ENCODE measurements around the gene CYP3A7.
"Not testable (repeated sequence)": the region's sequence is repeated elsewhere in the genome, so short reads cannot be mapped to it uniquely, and the experiment has no call there.

The CYP3A7 gene

DNA sequence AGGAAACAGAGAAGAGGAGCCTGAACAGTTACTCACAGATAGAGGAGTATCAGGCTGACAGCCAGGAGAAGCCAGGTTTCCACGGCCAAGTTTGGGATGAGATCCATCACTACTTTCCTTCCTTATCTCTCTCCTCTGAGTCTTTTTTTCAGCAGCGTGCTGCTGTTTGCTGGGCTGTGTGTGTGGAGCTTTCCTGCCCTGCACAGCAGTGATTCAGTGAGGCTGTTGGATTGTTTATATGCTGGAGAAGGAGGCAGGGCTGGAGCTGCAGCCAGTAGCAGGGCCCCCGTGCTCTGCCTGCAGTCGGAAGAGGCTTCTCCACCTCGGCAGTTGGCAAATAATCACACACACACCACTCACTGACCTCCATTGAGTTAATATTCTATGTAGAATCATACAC is at the start of gene CYP3A7:
TSS of gene CYP3A7 (minus strand) at position 210 of the 400 bp plus-strand sequence. CDS start at position 107, 103 bp downstream.
- Histone ChIP-seq H3K4me1 (ENCODE audit: control insufficient read depth in 5 of 5, insufficient read depth in 5 of 5, low read length in 5 of 5) (peaks cover 0 to under 1% (median 0%) of the 10 kb centered on the region in 5 donors), H3K27me3 (ENCODE audit: control insufficient read depth in 5 of 5, insufficient read depth in 4 of 5, low read length in 5 of 5) (no peaks in the 10 kb centered on the region), H3K9me3 (ENCODE audit: control insufficient read depth in 5 of 5, low read length in 5 of 5) (no peaks in the 10 kb centered on the region), H3K9ac (ENCODE audit: low read length in 5 of 5) (no peak within 1 kb of the TSS), H3K4me3 (ENCODE audit: low read depth in 1 of 5, low read length in 5 of 5) (no peak within 1 kb of the TSS), H3K27ac (ENCODE audit: low read depth, low read length) (no peak within 1 kb of the TSS), H3K36me3 (ENCODE audit: control insufficient read depth in 5 of 5, insufficient read depth in 5 of 5, low read length in 5 of 5) (peaks cover 0 to 9% (median 3%) of the 10 kb centered on the region in 5 donors)

DNA sequence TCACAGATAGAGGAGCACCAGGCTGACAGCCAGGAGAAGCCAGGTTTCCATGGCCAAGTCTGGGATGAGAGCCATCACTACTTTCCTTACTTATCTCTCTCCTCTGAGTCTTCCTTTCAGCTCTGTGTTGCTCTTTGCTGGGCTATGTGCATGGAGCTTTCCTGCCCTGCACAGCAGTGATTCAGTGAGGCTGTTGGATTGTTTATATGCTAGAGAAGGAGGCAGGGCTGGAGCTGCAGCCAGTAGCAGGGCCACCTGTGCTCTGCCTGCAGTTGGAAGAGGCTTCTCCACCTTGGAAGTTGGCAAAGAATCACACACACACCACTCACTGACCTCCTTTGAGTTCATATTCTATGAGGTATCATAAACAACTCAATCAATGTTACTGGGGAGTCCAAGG is 49.0 kb upstream of the CYP3A7 start, which contains the start of gene CYP3A4:
TSS of gene CYP3A4 (minus strand) at position 178 of the 400 bp plus-strand sequence. CDS start at position 75, 103 bp downstream.
- Histone ChIP-seq H3K27me3 (ENCODE audit: control insufficient read depth in 5 of 5, insufficient read depth in 4 of 5, low read length in 5 of 5) (no peaks in the 10 kb centered on the region), H3K27ac (ENCODE audit: low read depth, low read length) (no peak within 1 kb of the TSS), H3K36me3 (ENCODE audit: control insufficient read depth in 5 of 5, insufficient read depth in 5 of 5, low read length in 5 of 5) (no peaks in the 10 kb centered on the region), H3K9ac (ENCODE audit: low read length in 5 of 5) (no peak within 1 kb of the TSS), H3K4me1 (ENCODE audit: control insufficient read depth in 5 of 5, insufficient read depth in 5 of 5, low read length in 5 of 5) (no peaks in the 10 kb centered on the region), H3K4me3 (ENCODE audit: low read depth in 1 of 5, low read length in 5 of 5) (no peak within 1 kb of the TSS), H3K9me3 (ENCODE audit: control insufficient read depth in 5 of 5, low read length in 5 of 5) (no peaks in the 10 kb centered on the region)

DNA sequence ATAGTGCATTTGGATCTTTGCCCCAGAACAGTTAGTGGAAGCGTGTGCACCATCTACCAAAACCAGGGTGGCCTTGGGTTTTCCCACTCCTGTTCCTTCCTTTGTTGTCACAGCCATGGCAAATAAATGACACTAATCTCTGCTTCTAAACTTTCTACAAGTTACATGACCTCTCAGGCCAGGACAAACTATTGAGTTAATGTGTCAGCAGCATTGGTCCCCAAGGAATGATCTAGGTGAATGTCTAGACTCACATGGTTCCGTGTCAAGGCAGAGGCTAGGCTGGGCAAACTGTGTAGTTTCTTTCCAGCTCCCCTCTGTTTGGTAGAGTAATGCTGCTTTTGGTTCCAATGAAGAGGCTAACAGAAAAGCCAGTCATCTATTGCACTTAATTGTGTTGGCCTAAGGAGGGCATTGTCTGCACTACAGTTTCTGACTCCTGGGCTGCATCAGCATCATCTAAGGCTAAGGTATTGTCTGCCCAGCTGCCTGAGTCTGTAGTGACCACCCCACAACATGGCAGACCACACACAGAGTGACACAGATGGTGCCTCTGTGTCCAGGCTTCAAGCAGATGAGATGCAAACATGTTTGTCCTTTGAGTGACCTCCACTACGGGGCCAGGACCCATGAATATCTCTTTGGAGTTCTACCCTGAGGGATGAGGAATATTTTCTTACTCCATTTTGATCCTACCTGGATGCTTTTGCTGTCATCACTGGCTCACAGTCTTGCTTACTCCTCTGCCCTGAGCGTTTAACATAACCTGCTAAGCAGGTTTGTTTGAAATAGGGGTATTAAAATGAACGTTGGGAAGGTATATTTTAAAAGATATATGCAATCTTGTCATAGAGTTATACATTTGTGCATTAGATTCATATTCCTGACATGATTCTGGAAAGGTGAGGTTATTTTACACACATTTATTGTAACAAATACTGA is 47.3 kb upstream of the CYP3A7 start:
- Histone ChIP-seq H3K4me1 (ENCODE audit: control insufficient read depth in 5 of 5, insufficient read depth in 5 of 5, low read length in 5 of 5) (no peaks in the 10 kb centered on the region), H3K27me3 (ENCODE audit: control insufficient read depth in 5 of 5, insufficient read depth in 4 of 5, low read length in 5 of 5) (no peaks in the 10 kb centered on the region), H3K36me3 (ENCODE audit: control insufficient read depth in 5 of 5, insufficient read depth in 5 of 5, low read length in 5 of 5) (no peaks in the 10 kb centered on the region), H3K27ac (ENCODE audit: low read depth, low read length) (no peak overlapping the region), H3K9me3 (ENCODE audit: control insufficient read depth in 5 of 5, low read length in 5 of 5) (no peaks in the 10 kb centered on the region), H3K4me3 (ENCODE audit: low read depth in 1 of 5, low read length in 5 of 5) (no peak overlapping the region), H3K9ac (ENCODE audit: low read length in 5 of 5) (no peak overlapping the region)

DNA sequence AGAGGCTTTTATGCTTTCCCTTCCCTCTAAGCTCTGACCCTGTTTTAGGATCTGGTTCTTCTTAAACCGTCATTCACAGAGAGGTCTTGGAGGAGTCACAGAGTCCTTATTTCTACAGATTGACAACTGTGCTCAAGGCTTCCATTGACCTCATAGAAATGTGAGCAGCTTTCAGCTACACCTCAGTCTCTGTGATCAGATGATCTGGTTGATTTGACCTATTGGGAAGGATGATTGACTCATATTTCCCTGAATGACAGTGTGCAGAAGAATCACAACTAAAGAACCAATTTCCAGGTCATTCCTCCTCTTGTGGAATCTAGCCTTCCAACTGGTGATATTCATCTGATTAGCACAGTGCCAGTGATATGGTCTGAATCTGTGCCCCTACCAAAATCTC is 45.6 kb upstream of the CYP3A7 start:
- Histone ChIP-seq H3K27me3 (ENCODE audit: control insufficient read depth in 5 of 5, insufficient read depth in 4 of 5, low read length in 5 of 5) (no peaks in the 10 kb centered on the region), H3K4me3 (ENCODE audit: low read depth in 1 of 5, low read length in 5 of 5) (no peak overlapping the region), H3K36me3 (ENCODE audit: control insufficient read depth in 5 of 5, insufficient read depth in 5 of 5, low read length in 5 of 5) (no peaks in the 10 kb centered on the region), H3K27ac (ENCODE audit: low read depth, low read length) (no peak overlapping the region), H3K9me3 (ENCODE audit: control insufficient read depth in 5 of 5, low read length in 5 of 5) (no peaks in the 10 kb centered on the region), H3K4me1 (ENCODE audit: control insufficient read depth in 5 of 5, insufficient read depth in 5 of 5, low read length in 5 of 5) (no peaks in the 10 kb centered on the region), H3K9ac (ENCODE audit: low read length in 5 of 5) (no peak overlapping the region)

- Histone ChIP-seq H3K4me1 (ENCODE audit: control insufficient read depth in 5 of 5, insufficient read depth in 5 of 5, low read length in 5 of 5) (no peaks in the 10 kb centered on the region), H3K4me3 (ENCODE audit: low read depth in 1 of 5, low read length in 5 of 5) (no peak overlapping the region), H3K9ac (ENCODE audit: low read length in 5 of 5) (no peak overlapping the region), H3K27me3 (ENCODE audit: control insufficient read depth in 5 of 5, insufficient read depth in 4 of 5, low read length in 5 of 5) (no peaks in the 10 kb centered on the region), H3K27ac (ENCODE audit: low read depth, low read length) (no peak overlapping the region), H3K36me3 (ENCODE audit: control insufficient read depth in 5 of 5, insufficient read depth in 5 of 5, low read length in 5 of 5) (no peaks in the 10 kb centered on the region), H3K9me3 (ENCODE audit: control insufficient read depth in 5 of 5, low read length in 5 of 5) (no peaks in the 10 kb centered on the region)
Observed at GRCh38 chr7:99779949-99780348, 45.0 kb upstream of the CYP3A7 start.

DNA sequence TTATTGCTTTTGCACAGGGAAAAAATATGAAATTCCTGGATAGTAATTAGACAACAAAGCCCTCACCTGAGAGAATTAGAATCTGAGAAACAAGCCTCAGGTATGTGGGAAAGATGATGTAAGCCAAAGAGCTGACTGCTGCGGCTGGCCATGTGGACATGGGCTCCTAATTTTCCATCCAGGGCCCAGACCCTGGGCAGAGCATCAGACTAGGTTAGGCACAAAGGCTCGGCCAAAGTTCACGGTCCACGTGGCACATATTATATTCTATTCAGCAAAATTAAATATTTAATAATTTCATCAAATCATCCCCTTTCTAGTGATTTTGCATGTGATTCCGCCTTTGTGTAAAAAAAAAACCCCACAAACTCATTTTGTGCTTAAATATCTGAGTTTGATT is 43.9 kb upstream of the CYP3A7 start:
- Histone ChIP-seq H3K27me3 (ENCODE audit: control insufficient read depth in 5 of 5, insufficient read depth in 4 of 5, low read length in 5 of 5) (no peaks in the 10 kb centered on the region), H3K9me3 (ENCODE audit: control insufficient read depth in 5 of 5, low read length in 5 of 5) (no peaks in the 10 kb centered on the region), H3K4me3 (ENCODE audit: low read depth in 1 of 5, low read length in 5 of 5) (no peak overlapping the region), H3K9ac (ENCODE audit: low read length in 5 of 5) (no peak overlapping the region), H3K36me3 (ENCODE audit: control insufficient read depth in 5 of 5, insufficient read depth in 5 of 5, low read length in 5 of 5) (no peaks in the 10 kb centered on the region), H3K27ac (ENCODE audit: low read depth, low read length) (no peak overlapping the region), H3K4me1 (ENCODE audit: control insufficient read depth in 5 of 5, insufficient read depth in 5 of 5, low read length in 5 of 5) (no peaks in the 10 kb centered on the region)

DNA sequence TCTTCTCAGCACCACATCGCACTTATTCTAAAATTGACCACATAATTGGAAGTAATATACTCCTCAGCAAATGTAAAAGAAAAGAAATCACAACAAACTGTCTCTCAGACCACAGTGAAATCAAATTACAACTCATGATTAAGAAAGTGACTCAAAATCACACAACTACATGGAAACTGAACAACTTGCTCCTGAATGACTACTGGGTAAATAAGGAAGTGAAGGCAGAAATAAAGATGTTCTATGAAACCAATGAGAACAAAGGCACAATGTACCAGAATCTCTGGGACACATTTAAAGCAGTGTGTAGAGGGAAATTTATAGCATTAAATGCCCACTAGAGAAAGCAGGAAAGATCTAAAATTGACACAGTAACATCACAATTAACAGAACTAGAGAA is 38.4 kb upstream of the CYP3A7 start:
- H3K27me3 ChIP-seq (ENCODE audit: control insufficient read depth in 5 of 5, insufficient read depth in 4 of 5, low read length in 5 of 5); H3K36me3 ChIP-seq (ENCODE audit: control insufficient read depth in 5 of 5, insufficient read depth in 5 of 5, low read length in 5 of 5); H3K4me3 ChIP-seq (ENCODE audit: low read depth in 1 of 5, low read length in 5 of 5); H3K4me1 ChIP-seq (ENCODE audit: control insufficient read depth in 5 of 5, insufficient read depth in 5 of 5, low read length in 5 of 5); H3K27ac ChIP-seq (ENCODE audit: low read depth, low read length); H3K9ac ChIP-seq (ENCODE audit: low read length in 5 of 5); H3K9me3 ChIP-seq (ENCODE audit: control insufficient read depth in 5 of 5, low read length in 5 of 5): not testable (repeated sequence)

- no peak overlapping the region for H3K4me3 ChIP-seq (ENCODE audit: low read depth in 1 of 5, low read length in 5 of 5)
- no peak overlapping the region for H3K27ac ChIP-seq (ENCODE audit: low read depth, low read length)
- H3K36me3 ChIP-seq (ENCODE audit: control insufficient read depth in 5 of 5, insufficient read depth in 5 of 5, low read length in 5 of 5) = no peaks in the 10 kb centered on the region
- no peaks in the 10 kb centered on the region for H3K27me3 ChIP-seq (ENCODE audit: control insufficient read depth in 5 of 5, insufficient read depth in 4 of 5, low read length in 5 of 5)
- no peaks in the 10 kb centered on the region for H3K4me1 ChIP-seq (ENCODE audit: control insufficient read depth in 5 of 5, insufficient read depth in 5 of 5, low read length in 5 of 5)
- no peaks in the 10 kb centered on the region for H3K9me3 ChIP-seq (ENCODE audit: control insufficient read depth in 5 of 5, low read length in 5 of 5)
- H3K9ac ChIP-seq (ENCODE audit: low read length in 5 of 5) = no peak overlapping the region
Observed at GRCh38 chr7:99772565-99772964, 37.6 kb upstream of the CYP3A7 start.

GRCh38 chr7:99769494-99769893 is 34.5 kb upstream of the CYP3A7 start:
- H3K9me3 ChIP-seq (ENCODE audit: control insufficient read depth in 5 of 5, low read length in 5 of 5); H3K27me3 ChIP-seq (ENCODE audit: control insufficient read depth in 5 of 5, insufficient read depth in 4 of 5, low read length in 5 of 5); H3K4me3 ChIP-seq (ENCODE audit: low read depth in 1 of 5, low read length in 5 of 5); H3K4me1 ChIP-seq (ENCODE audit: control insufficient read depth in 5 of 5, insufficient read depth in 5 of 5, low read length in 5 of 5); H3K9ac ChIP-seq (ENCODE audit: low read length in 5 of 5); H3K36me3 ChIP-seq (ENCODE audit: control insufficient read depth in 5 of 5, insufficient read depth in 5 of 5, low read length in 5 of 5); H3K27ac ChIP-seq (ENCODE audit: low read depth, low read length): not testable (repeated sequence)

DNA sequence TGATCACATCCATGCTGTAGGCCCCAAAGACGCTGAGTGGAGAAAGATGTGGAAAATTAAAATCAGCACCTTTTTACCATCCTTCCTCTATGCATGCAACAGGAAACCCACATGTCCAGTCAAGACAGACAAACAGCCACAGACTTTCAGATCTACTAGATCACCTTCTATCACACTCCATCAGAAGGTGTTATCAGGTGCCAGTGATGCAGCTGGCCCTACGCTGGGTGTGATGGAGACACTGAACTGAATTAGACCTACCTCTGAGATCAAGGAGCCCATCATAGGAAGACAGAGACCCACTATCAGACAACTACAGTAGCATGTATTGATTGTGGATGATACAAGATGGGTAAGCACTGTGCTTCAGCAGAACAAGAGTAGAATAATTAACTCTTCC is 33.5 kb upstream of the CYP3A7 start:
- no peaks in the 10 kb centered on the region for H3K36me3 ChIP-seq (ENCODE audit: control insufficient read depth in 5 of 5, insufficient read depth in 5 of 5, low read length in 5 of 5)
- no peaks in the 10 kb centered on the region for H3K9me3 ChIP-seq (ENCODE audit: control insufficient read depth in 5 of 5, low read length in 5 of 5)
- no peaks in the 10 kb centered on the region for H3K4me1 ChIP-seq (ENCODE audit: control insufficient read depth in 5 of 5, insufficient read depth in 5 of 5, low read length in 5 of 5)
- no peak overlapping the region for H3K4me3 ChIP-seq (ENCODE audit: low read depth in 1 of 5, low read length in 5 of 5)
- H3K9ac ChIP-seq (ENCODE audit: low read length in 5 of 5) = no peak overlapping the region
- H3K27me3 ChIP-seq (ENCODE audit: control insufficient read depth in 5 of 5, insufficient read depth in 4 of 5, low read length in 5 of 5) = no peaks in the 10 kb centered on the region
- no peak overlapping the region for H3K27ac ChIP-seq (ENCODE audit: low read depth, low read length)
